Measurements from ENCODE around the gene DKK2.

The DKK2 gene

GRCh38 chr4:107017443-107018343 is 18.4 kb downstream of the DKK2 start:
- Histone ChIP-seq H3K36me3 (ENCODE audit: control insufficient read depth, insufficient read depth, low read length) (no peaks in the 10 kb centered on the region), H3K27me3 (ENCODE audit: control insufficient read depth, insufficient read depth, low read length, poor library complexity, severe bottlenecking) (no peaks in the 10 kb centered on the region), H3K4me1 (ENCODE audit: control insufficient read depth, insufficient read depth, low read length) (no peaks in the 10 kb centered on the region), H3K27ac (ENCODE audit: insufficient read depth, low read depth, low read length, poor library complexity, severe bottlenecking) (no peak overlapping the region), H3K9me3 (ENCODE audit: control insufficient read depth, low read length) (no peaks in the 10 kb centered on the region), H3K4me3 (ENCODE audit: insufficient read depth, low read depth, low read length) (no peak overlapping the region)
- 89 to 93% methylated on average over 4 to 7 of the region's 7 CpGs for WGBS, 2 experiments

GRCh38 chr4:107011312-107011711 is 24.8 kb downstream of the DKK2 start:
- Histone ChIP-seq H3K27me3 (ENCODE audit: control insufficient read depth, insufficient read depth, low read length, poor library complexity, severe bottlenecking) (no peaks in the 10 kb centered on the region), H3K36me3 (ENCODE audit: control insufficient read depth, insufficient read depth, low read length) (no peaks in the 10 kb centered on the region), H3K9me3 (ENCODE audit: control insufficient read depth, low read length) (no peaks in the 10 kb centered on the region), H3K4me1 (ENCODE audit: control insufficient read depth, insufficient read depth, low read length) (no peaks in the 10 kb centered on the region), H3K27ac (ENCODE audit: insufficient read depth, low read depth, low read length, poor library complexity, severe bottlenecking) (no peak overlapping the region), H3K4me3 (ENCODE audit: insufficient read depth, low read depth, low read length) (no peak overlapping the region)
- 93 to 100% methylated on average over 2 to 3 of the region's 3 CpGs for WGBS, 2 experiments

GRCh38 chr4:107009196-107009968 is 26.7 kb downstream of the DKK2 start:
- Histone ChIP-seq H3K27me3 (ENCODE audit: control insufficient read depth, insufficient read depth, low read length, poor library complexity, severe bottlenecking) (no peaks in the 10 kb centered on the region), H3K27ac (ENCODE audit: insufficient read depth, low read depth, low read length, poor library complexity, severe bottlenecking) (no peak overlapping the region), H3K4me1 (ENCODE audit: control insufficient read depth, insufficient read depth, low read length) (no peaks in the 10 kb centered on the region), H3K9me3 (ENCODE audit: control insufficient read depth, low read length) (no peaks in the 10 kb centered on the region), H3K4me3 (ENCODE audit: insufficient read depth, low read depth, low read length) (no peak overlapping the region), H3K36me3 (ENCODE audit: control insufficient read depth, insufficient read depth, low read length) (no peaks in the 10 kb centered on the region)
- WGBS, 2 experiments, result 87 to 91% methylated on average over 3 of the region's 3 CpGs

- no peaks in the 10 kb centered on the region for H3K27me3 ChIP-seq (ENCODE audit: control insufficient read depth, insufficient read depth, low read length, poor library complexity, severe bottlenecking)
- no peak overlapping the region for H3K4me3 ChIP-seq (ENCODE audit: insufficient read depth, low read depth, low read length)
- H3K36me3 ChIP-seq (ENCODE audit: control insufficient read depth, insufficient read depth, low read length), result no peaks in the 10 kb centered on the region
- WGBS, 2 experiments, result 80 to 100% methylated on average over 1 to 2 of the region's 2 CpGs
- H3K27ac ChIP-seq (ENCODE audit: insufficient read depth, low read depth, low read length, poor library complexity, severe bottlenecking), result no peak overlapping the region
- H3K4me1 ChIP-seq (ENCODE audit: control insufficient read depth, insufficient read depth, low read length), result no peaks in the 10 kb centered on the region
- H3K9me3 ChIP-seq (ENCODE audit: control insufficient read depth, low read length), result no peaks in the 10 kb centered on the region
Measured at GRCh38 chr4:107008115-107008514, 28.0 kb downstream of the DKK2 start.

- Histone ChIP-seq H3K27ac (ENCODE audit: insufficient read depth, low read depth, low read length, poor library complexity, severe bottlenecking) (no peak overlapping the region), H3K4me3 (ENCODE audit: insufficient read depth, low read depth, low read length) (no peak overlapping the region), H3K36me3 (ENCODE audit: control insufficient read depth, insufficient read depth, low read length) (no peaks in the 10 kb centered on the region), H3K4me1 (ENCODE audit: control insufficient read depth, insufficient read depth, low read length) (no peaks in the 10 kb centered on the region), H3K27me3 (ENCODE audit: control insufficient read depth, insufficient read depth, low read length, poor library complexity, severe bottlenecking) (no peaks in the 10 kb centered on the region), H3K9me3 (ENCODE audit: control insufficient read depth, low read length) (no peaks in the 10 kb centered on the region)
Measured at GRCh38 chr4:107006218-107006617, 29.9 kb downstream of the DKK2 start.

- H3K4me3 ChIP-seq (ENCODE audit: insufficient read depth, low read depth, low read length), result no peak overlapping the region
- H3K27ac ChIP-seq (ENCODE audit: insufficient read depth, low read depth, low read length, poor library complexity, severe bottlenecking), result no peak overlapping the region
- H3K4me1 ChIP-seq (ENCODE audit: control insufficient read depth, insufficient read depth, low read length), result peaks cover 4% of the 10 kb centered on the region
- WGBS, 2 experiments, result 83 to 87% methylated on average over 2 of the region's 2 CpGs
- no peaks in the 10 kb centered on the region for H3K36me3 ChIP-seq (ENCODE audit: control insufficient read depth, insufficient read depth, low read length)
- no peaks in the 10 kb centered on the region for H3K9me3 ChIP-seq (ENCODE audit: control insufficient read depth, low read length)
- H3K27me3 ChIP-seq (ENCODE audit: control insufficient read depth, insufficient read depth, low read length, poor library complexity, severe bottlenecking), result no peaks in the 10 kb centered on the region
Measured at GRCh38 chr4:106996490-106996889, 39.6 kb downstream of the DKK2 start.

GRCh38 chr4:106993827-106994226 is 42.3 kb downstream of the DKK2 start:
- WGBS, 2 experiments, result 92 to 97% methylated on average over 4 of the region's 4 CpGs
- Histone ChIP-seq H3K4me1 (ENCODE audit: control insufficient read depth, insufficient read depth, low read length) (peaks cover 4% of the 10 kb centered on the region), H3K27me3 (ENCODE audit: control insufficient read depth, insufficient read depth, low read length, poor library complexity, severe bottlenecking) (no peaks in the 10 kb centered on the region), H3K4me3 (ENCODE audit: insufficient read depth, low read depth, low read length) (no peak overlapping the region), H3K36me3 (ENCODE audit: control insufficient read depth, insufficient read depth, low read length) (no peaks in the 10 kb centered on the region), H3K9me3 (ENCODE audit: control insufficient read depth, low read length) (no peaks in the 10 kb centered on the region), H3K27ac (ENCODE audit: insufficient read depth, low read depth, low read length, poor library complexity, severe bottlenecking) (no peak overlapping the region)

GRCh38 chr4:106987311-106987710 is 48.8 kb downstream of the DKK2 start:
- Histone ChIP-seq H3K27me3 (ENCODE audit: control insufficient read depth, insufficient read depth, low read length, poor library complexity, severe bottlenecking) (no peaks in the 10 kb centered on the region), H3K4me3 (ENCODE audit: insufficient read depth, low read depth, low read length) (no peak overlapping the region), H3K36me3 (ENCODE audit: control insufficient read depth, insufficient read depth, low read length) (no peaks in the 10 kb centered on the region), H3K4me1 (ENCODE audit: control insufficient read depth, insufficient read depth, low read length) (no peaks in the 10 kb centered on the region), H3K27ac (ENCODE audit: insufficient read depth, low read depth, low read length, poor library complexity, severe bottlenecking) (no peak overlapping the region), H3K9me3 (ENCODE audit: control insufficient read depth, low read length) (no peaks in the 10 kb centered on the region)
- 48 to 73% methylated on average over 2 of the region's 2 CpGs for WGBS, 2 experiments

- H3K4me3 ChIP-seq (ENCODE audit: insufficient read depth, low read depth, low read length), result no peak overlapping the region
- no peaks in the 10 kb centered on the region for H3K27me3 ChIP-seq (ENCODE audit: control insufficient read depth, insufficient read depth, low read length, poor library complexity, severe bottlenecking)
- H3K9me3 ChIP-seq (ENCODE audit: control insufficient read depth, low read length), result no peaks in the 10 kb centered on the region
- 80 to 100% methylated on average over 1 of the region's 1 CpG for WGBS, 2 experiments
- H3K36me3 ChIP-seq (ENCODE audit: control insufficient read depth, insufficient read depth, low read length), result no peaks in the 10 kb centered on the region
- no peak overlapping the region for H3K27ac ChIP-seq (ENCODE audit: insufficient read depth, low read depth, low read length, poor library complexity, severe bottlenecking)
- H3K4me1 ChIP-seq (ENCODE audit: control insufficient read depth, insufficient read depth, low read length), result peaks cover 2% of the 10 kb centered on the region
Measured at GRCh38 chr4:106986486-106986885, 49.6 kb downstream of the DKK2 start.

- WGBS, 2 experiments, result 92 to 94% methylated on average over 3 of the region's 3 CpGs
- Histone ChIP-seq H3K36me3 (ENCODE audit: control insufficient read depth, insufficient read depth, low read length) (no peaks in the 10 kb centered on the region), H3K9me3 (ENCODE audit: control insufficient read depth, low read length) (no peaks in the 10 kb centered on the region), H3K4me3 (ENCODE audit: insufficient read depth, low read depth, low read length) (no peak overlapping the region), H3K27ac (ENCODE audit: insufficient read depth, low read depth, low read length, poor library complexity, severe bottlenecking) (no peak overlapping the region), H3K4me1 (ENCODE audit: control insufficient read depth, insufficient read depth, low read length) (peaks cover 5% of the 10 kb centered on the region), H3K27me3 (ENCODE audit: control insufficient read depth, insufficient read depth, low read length, poor library complexity, severe bottlenecking) (no peaks in the 10 kb centered on the region)
Measured at GRCh38 chr4:106985830-106986229, 50.3 kb downstream of the DKK2 start.
